ENCODE data around the gene DNAH10.

DNA sequence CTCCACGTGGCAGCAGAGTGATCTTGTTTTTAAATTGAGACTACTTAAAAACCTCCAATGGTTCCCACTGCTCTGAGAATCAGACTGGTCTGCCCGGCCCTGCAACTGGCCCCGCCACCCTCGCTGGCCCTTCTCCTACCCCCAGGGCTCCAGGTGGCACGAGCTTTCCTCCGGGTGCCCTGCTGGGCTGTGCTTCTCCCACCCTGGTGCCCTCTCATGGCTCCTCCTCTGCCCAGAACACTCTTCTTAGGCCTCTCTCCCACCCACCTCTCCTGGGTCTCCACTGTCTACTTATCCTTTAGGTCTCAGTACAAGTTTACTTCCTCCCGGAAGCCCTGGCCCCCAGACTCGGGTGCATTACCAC is 184.0 kb downstream of the DNAH10 start:
- TF ChIP-seq, protein P1, sequence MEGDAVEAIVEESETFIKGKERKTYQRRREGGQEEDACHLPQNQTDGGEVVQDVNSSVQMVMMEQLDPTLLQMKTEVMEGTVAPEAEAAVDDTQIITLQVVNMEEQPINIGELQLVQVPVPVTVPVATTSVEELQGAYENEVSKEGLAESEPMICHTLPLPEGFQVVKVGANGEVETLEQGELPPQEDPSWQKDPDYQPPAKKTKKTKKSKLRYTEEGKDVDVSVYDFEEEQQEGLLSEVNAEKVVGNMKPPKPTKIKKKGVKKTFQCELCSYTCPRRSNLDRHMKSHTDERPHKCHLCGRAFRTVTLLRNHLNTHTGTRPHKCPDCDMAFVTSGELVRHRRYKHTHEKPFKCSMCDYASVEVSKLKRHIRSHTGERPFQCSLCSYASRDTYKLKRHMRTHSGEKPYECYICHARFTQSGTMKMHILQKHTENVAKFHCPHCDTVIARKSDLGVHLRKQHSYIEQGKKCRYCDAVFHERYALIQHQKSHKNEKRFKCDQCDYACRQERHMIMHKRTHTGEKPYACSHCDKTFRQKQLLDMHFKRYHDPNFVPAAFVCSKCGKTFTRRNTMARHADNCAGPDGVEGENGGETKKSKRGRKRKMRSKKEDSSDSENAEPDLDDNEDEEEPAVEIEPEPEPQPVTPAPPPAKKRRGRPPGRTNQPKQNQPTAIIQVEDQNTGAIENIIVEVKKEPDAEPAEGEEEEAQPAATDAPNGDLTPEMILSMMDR (IDR thresholded peaks at IDR 0.05): no peak
- TF ChIP-seq POLR2A (IDR thresholded peaks at IDR 0.05): no peak
